Measurements from ENCODE around the gene TC2N.
A peak's percentile ranks its signal among the peaks of the same experiment; 100 is the strongest.

Gene TC2N

GRCh38 chr14:91754185-91754584 is 113.2 kb downstream of the TC2N start:
- ATAC-seq (ENCODE audit: low read depth) (no peak), DNase-seq (ENCODE audit: low spot score) (no peak)
- Histone ChIP-seq H3K4me3 (ENCODE audit: severe bottlenecking) (no peak overlapping the region), H3K27me3 (ENCODE audit: insufficient read depth, poor library complexity, severe bottlenecking) (no peaks in the 10 kb centered on the region), H3K9me3 (ENCODE audit: severe bottlenecking) (no peaks in the 10 kb centered on the region), H3K27ac (ENCODE audit: poor library complexity, severe bottlenecking) (no peak overlapping the region), H3K36me3 (ENCODE audit: low read depth) (no peaks in the 10 kb centered on the region), H3K4me1 (ENCODE audit: insufficient read depth, poor library complexity, severe bottlenecking) (peaks cover 28% of the 10 kb centered on the region)
- TF ChIP-seq, protein P1, sequence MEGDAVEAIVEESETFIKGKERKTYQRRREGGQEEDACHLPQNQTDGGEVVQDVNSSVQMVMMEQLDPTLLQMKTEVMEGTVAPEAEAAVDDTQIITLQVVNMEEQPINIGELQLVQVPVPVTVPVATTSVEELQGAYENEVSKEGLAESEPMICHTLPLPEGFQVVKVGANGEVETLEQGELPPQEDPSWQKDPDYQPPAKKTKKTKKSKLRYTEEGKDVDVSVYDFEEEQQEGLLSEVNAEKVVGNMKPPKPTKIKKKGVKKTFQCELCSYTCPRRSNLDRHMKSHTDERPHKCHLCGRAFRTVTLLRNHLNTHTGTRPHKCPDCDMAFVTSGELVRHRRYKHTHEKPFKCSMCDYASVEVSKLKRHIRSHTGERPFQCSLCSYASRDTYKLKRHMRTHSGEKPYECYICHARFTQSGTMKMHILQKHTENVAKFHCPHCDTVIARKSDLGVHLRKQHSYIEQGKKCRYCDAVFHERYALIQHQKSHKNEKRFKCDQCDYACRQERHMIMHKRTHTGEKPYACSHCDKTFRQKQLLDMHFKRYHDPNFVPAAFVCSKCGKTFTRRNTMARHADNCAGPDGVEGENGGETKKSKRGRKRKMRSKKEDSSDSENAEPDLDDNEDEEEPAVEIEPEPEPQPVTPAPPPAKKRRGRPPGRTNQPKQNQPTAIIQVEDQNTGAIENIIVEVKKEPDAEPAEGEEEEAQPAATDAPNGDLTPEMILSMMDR (IDR thresholded peaks at IDR 0.05; ENCODE audit: poor library complexity, severe bottlenecking): no peak

- Histone ChIP-seq H3K9me3 (ENCODE audit: severe bottlenecking) (no peaks in the 10 kb centered on the region), H3K4me1 (ENCODE audit: insufficient read depth, poor library complexity, severe bottlenecking) (peaks cover 28% of the 10 kb centered on the region), H3K4me3 (ENCODE audit: severe bottlenecking) (no peak overlapping the region), H3K27ac (ENCODE audit: poor library complexity, severe bottlenecking) (no peak overlapping the region), H3K27me3 (ENCODE audit: insufficient read depth, poor library complexity, severe bottlenecking) (no peaks in the 10 kb centered on the region), H3K36me3 (ENCODE audit: low read depth) (no peaks in the 10 kb centered on the region)
- TF ChIP-seq, protein P1 (IDR thresholded peaks at IDR 0.05; ENCODE audit: poor library complexity, severe bottlenecking): no peak
- peak; percentile 62 for ATAC-seq (ENCODE audit: low read depth)
- DNase-seq (ENCODE audit: low spot score): no peak
These were observed 113.7 kb downstream of the TC2N start for GRCh38 chr14:91753501-91754128.

GRCh38 chr14:91752961-91753360 is 114.4 kb downstream of the TC2N start:
- H3K36me3 ChIP-seq (ENCODE audit: low read depth): no peaks in the 10 kb centered on the region
- DNase-seq (ENCODE audit: low spot score) (no peak), ATAC-seq (ENCODE audit: low read depth) (no peak)
- peaks cover 28% of the 10 kb centered on the region for H3K4me1 ChIP-seq (ENCODE audit: insufficient read depth, poor library complexity, severe bottlenecking)
- no peaks in the 10 kb centered on the region for H3K9me3 ChIP-seq (ENCODE audit: severe bottlenecking)
- no peaks in the 10 kb centered on the region for H3K27me3 ChIP-seq (ENCODE audit: insufficient read depth, poor library complexity, severe bottlenecking)
- no peak overlapping the region for H3K4me3 ChIP-seq (ENCODE audit: severe bottlenecking)
- no peak overlapping the region for H3K27ac ChIP-seq (ENCODE audit: poor library complexity, severe bottlenecking)
- TF ChIP-seq, protein P1 (IDR thresholded peaks at IDR 0.05; ENCODE audit: poor library complexity, severe bottlenecking): no peak

DNA sequence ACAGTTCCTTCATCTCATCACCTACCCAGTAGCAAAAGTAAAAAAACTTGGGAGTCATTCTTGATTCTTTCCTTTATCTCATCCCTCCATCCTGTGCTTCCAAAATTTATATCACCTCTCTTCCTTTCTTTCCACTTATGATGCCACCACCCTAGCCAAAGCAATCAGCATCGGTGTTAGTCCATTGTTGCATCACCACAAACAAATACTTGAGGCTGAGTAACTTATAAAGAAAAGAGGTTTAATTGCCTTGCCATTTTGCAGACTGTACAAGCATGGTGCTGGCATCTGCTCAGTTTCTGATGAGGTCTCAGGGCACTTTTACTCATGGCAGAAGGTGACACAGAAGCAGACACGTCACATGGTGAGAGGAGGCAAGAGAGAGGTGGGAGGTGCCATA is 115.6 kb downstream of the TC2N start:
- ATAC-seq (ENCODE audit: low read depth): no peak
- Histone ChIP-seq H3K27me3 (ENCODE audit: insufficient read depth, poor library complexity, severe bottlenecking) (no peaks in the 10 kb centered on the region), H3K36me3 (ENCODE audit: low read depth) (no peaks in the 10 kb centered on the region), H3K4me1 (ENCODE audit: insufficient read depth, poor library complexity, severe bottlenecking) (peaks cover 28% of the 10 kb centered on the region), H3K27ac (ENCODE audit: poor library complexity, severe bottlenecking) (no peak overlapping the region), H3K4me3 (ENCODE audit: severe bottlenecking) (no peak overlapping the region), H3K9me3 (ENCODE audit: severe bottlenecking) (no peaks in the 10 kb centered on the region)
- DNase-seq (ENCODE audit: low spot score): no peak
- TF ChIP-seq, protein P1 (IDR thresholded peaks at IDR 0.05; ENCODE audit: poor library complexity, severe bottlenecking): no peak

- H3K4me1 ChIP-seq (ENCODE audit: insufficient read depth, poor library complexity, severe bottlenecking): peaks cover 21% of the 10 kb centered on the region
- ATAC-seq (ENCODE audit: low read depth) (no peak), DNase-seq (ENCODE audit: low spot score) (no peak)
- TF ChIP-seq, protein P1 (IDR thresholded peaks at IDR 0.05; ENCODE audit: poor library complexity, severe bottlenecking): no peak
- no peak overlapping the region for H3K4me3 ChIP-seq (ENCODE audit: severe bottlenecking)
- no peak overlapping the region for H3K27ac ChIP-seq (ENCODE audit: poor library complexity, severe bottlenecking)
- no peaks in the 10 kb centered on the region for H3K9me3 ChIP-seq (ENCODE audit: severe bottlenecking)
- no peaks in the 10 kb centered on the region for H3K27me3 ChIP-seq (ENCODE audit: insufficient read depth, poor library complexity, severe bottlenecking)
- H3K36me3 ChIP-seq (ENCODE audit: low read depth): no peaks in the 10 kb centered on the region
These were observed 116.6 kb downstream of the TC2N start for GRCh38 chr14:91750634-91751198.
